Mesodermal cell (in vitro differentiated cells): ENCODE data around the gene ACAD9.

ENCODE experiments used
- H3K27ac ChIP-seq: 2 replicates; pipeline ENCODE4 v1.7.0; 2013; ENCODE audit warnings: mild to moderate bottlenecking, low read depth, low read length, moderate library complexity; ENCODE audit not compliant: severe bottlenecking
- H3K36me3 ChIP-seq: 2 replicates; pipeline ENCODE4 v1.7.1; 2013; ENCODE audit warnings: mild to moderate bottlenecking, low read length, moderate library complexity; ENCODE audit not compliant: control insufficient read depth, insufficient read depth
- H3K4me1 ChIP-seq: one replicate; pipeline ENCODE4 v1.7.1; 2013; ENCODE audit warnings: mild to moderate bottlenecking, low read length; ENCODE audit not compliant: insufficient read depth, control insufficient read depth, poor library complexity, severe bottlenecking
- H3K4me3 ChIP-seq: 2 replicates; pipeline ENCODE4 v1.7.0; 2013; ENCODE audit warnings: low read length, control low read depth, mild to moderate bottlenecking; ENCODE audit not compliant: insufficient read depth, poor library complexity, severe bottlenecking; ENCODE audit errors: extremely low read depth
- H3K9me3 ChIP-seq: 2 replicates; pipeline ENCODE4 v1.7.1; 2013; ENCODE audit warnings: mild to moderate bottlenecking, low read length, moderate library complexity; ENCODE audit not compliant: control insufficient read depth
- WGBS, 2 experiments: methylation state at CpG; one replicate each; pipeline ENCODE4 v1.1.5; 2013; ENCODE audit warnings: missing lambda C conversion rate in 2 of 2; ENCODE audit not compliant: insufficient coverage in 2 of 2; 5-methylcytosine and 5-hydroxymethylcytosine counted together

Gene ACAD9

GRCh38 chr3:128846486-128846891, 32.9 kb upstream of the ACAD9 start:
- 79 to 86% methylated on average over 11 to 12 of the region's 13 CpGs for WGBS, 2 experiments
- Histone ChIP-seq H3K4me1 (peaks cover 7% of the 10 kb centered on the region), H3K27ac (no peak overlapping the region)

GRCh38 chr3:128847666-128848370, 31.6 kb upstream of the ACAD9 start:
- WGBS, 2 experiments: 92% methylated on average over 14 to 15 of the region's 15 CpGs

More at GRCh38 chr3:128846486-128846891, 32.9 kb upstream of the ACAD9 start:
- no peak overlapping the region for H3K4me3 ChIP-seq
- H3K36me3 ChIP-seq: no peaks in the 10 kb centered on the region
- H3K9me3 ChIP-seq: no peaks in the 10 kb centered on the region

GRCh38 chr3:128848936-128849335, 30.5 kb upstream of the ACAD9 start:
- no peak overlapping the region for H3K4me3 ChIP-seq
- no peak overlapping the region for H3K27ac ChIP-seq
- H3K4me1 ChIP-seq: peaks cover 7% of the 10 kb centered on the region
- WGBS, 2 experiments: 94 to 95% methylated on average over 12 of the region's 13 CpGs
- no peaks in the 10 kb centered on the region for H3K36me3 ChIP-seq
- H3K9me3 ChIP-seq: peaks cover under 1% of the 10 kb centered on the region

More at GRCh38 chr3:128847666-128848370, 31.6 kb upstream of the ACAD9 start:
- no peak overlapping the region for H3K27ac ChIP-seq
- H3K4me3 ChIP-seq: no peak overlapping the region
- no peaks in the 10 kb centered on the region for H3K9me3 ChIP-seq
- H3K36me3 ChIP-seq: no peaks in the 10 kb centered on the region
- H3K4me1 ChIP-seq: peaks cover 7% of the 10 kb centered on the region

- peaks cover 7% of the 10 kb centered on the region for H3K4me1 ChIP-seq
- 82 to 96% methylated on average over 4 to 11 of the region's 11 CpGs for WGBS, 2 experiments
- H3K4me3 ChIP-seq: no peak overlapping the region
Measured at GRCh38 chr3:128849911-128850455, 29.4 kb upstream of the ACAD9 start.

GRCh38 chr3:128850544-128850943, 28.9 kb upstream of the ACAD9 start:
- WGBS, 2 experiments: 84 to 92% methylated on average over 6 of the region's 9 CpGs
- no peaks in the 10 kb centered on the region for H3K36me3 ChIP-seq
- no peak overlapping the region for H3K4me3 ChIP-seq
- H3K9me3 ChIP-seq: peaks cover 14% of the 10 kb centered on the region
- H3K4me1 ChIP-seq: peaks cover 2% of the 10 kb centered on the region
- H3K27ac ChIP-seq: no peak overlapping the region

More at GRCh38 chr3:128849911-128850455, 29.4 kb upstream of the ACAD9 start:
- Histone ChIP-seq H3K9me3 (peaks cover 10% of the 10 kb centered on the region), H3K27ac (no peak overlapping the region), H3K36me3 (no peaks in the 10 kb centered on the region)

GRCh38 chr3:128851601-128852000, 27.8 kb upstream of the ACAD9 start:
- Histone ChIP-seq H3K9me3 (peaks cover 14% of the 10 kb centered on the region), H3K36me3 (no peaks in the 10 kb centered on the region), H3K27ac (no peak overlapping the region), H3K4me3 (no peak overlapping the region), H3K4me1 (no peaks in the 10 kb centered on the region)
- WGBS, 2 experiments: 77 to 89% methylated on average over 2 of the region's 4 CpGs

- Histone ChIP-seq H3K27ac (no peak overlapping the region), H3K36me3 (no peaks in the 10 kb centered on the region), H3K9me3 (peaks cover 27% of the 10 kb centered on the region), H3K4me1 (no peaks in the 10 kb centered on the region), H3K4me3 (no peak overlapping the region)
- WGBS, 2 experiments: 91% methylated on average over 5 of the region's 5 CpGs; no CpG with 5 or more reads in 1 of the 2 experiments
Measured at GRCh38 chr3:128853826-128854225, 25.6 kb upstream of the ACAD9 start.

GRCh38 chr3:128854475-128854874, 24.9 kb upstream of the ACAD9 start:
- Histone ChIP-seq H3K4me1 (no peaks in the 10 kb centered on the region), H3K4me3 (no peak overlapping the region), H3K36me3 (no peaks in the 10 kb centered on the region), H3K27ac (no peak overlapping the region), H3K9me3 (peaks cover 33% of the 10 kb centered on the region)
- WGBS, 2 experiments: 90 to 97% methylated on average over 2 to 3 of the region's 3 CpGs

- Histone ChIP-seq H3K4me3 (no peak overlapping the region), H3K4me1 (no peaks in the 10 kb centered on the region), H3K36me3 (no peaks in the 10 kb centered on the region), H3K27ac (no peak overlapping the region), H3K9me3 (peaks cover 43% of the 10 kb centered on the region)
- WGBS, 2 experiments: 68 to 73% methylated on average over 4 of the region's 4 CpGs
Measured at GRCh38 chr3:128855569-128855968, 23.9 kb upstream of the ACAD9 start.

- Histone ChIP-seq H3K9me3 (peaks cover 50% of the 10 kb centered on the region), H3K27ac (no peak overlapping the region), H3K4me1 (no peaks in the 10 kb centered on the region), H3K36me3 (no peaks in the 10 kb centered on the region), H3K4me3 (no peak overlapping the region)
- WGBS, 2 experiments: 83 to 92% methylated on average over 1 to 2 of the region's 3 CpGs
Measured at GRCh38 chr3:128858167-128858566, 21.3 kb upstream of the ACAD9 start.

- no peaks in the 10 kb centered on the region for H3K36me3 ChIP-seq
- H3K27ac ChIP-seq: no peak overlapping the region
- 91 to 92% methylated on average over 6 of the region's 6 CpGs for WGBS, 2 experiments
- no peaks in the 10 kb centered on the region for H3K4me1 ChIP-seq
- no peak overlapping the region for H3K4me3 ChIP-seq
- peaks cover 43% of the 10 kb centered on the region for H3K9me3 ChIP-seq
Measured at GRCh38 chr3:128859630-128860029, 19.8 kb upstream of the ACAD9 start.
